ENCODE results near the gene NDUFS7.
A peak's percentile ranks its signal among the peaks of the same experiment; 100 is the strongest.

The NDUFS7 gene

GRCh38 chr19:1409204-1410005, 25.7 kb downstream of the NDUFS7 start:
- Mint-ChIP-seq H3K9me3 (no peaks in the 10 kb centered on the region), H3K4me3 (peak overlapping the region; percentile 91), H3K36me3 (ENCODE audit: low read depth) (peaks cover 54% of the 10 kb centered on the region), H3K4me1 (ENCODE audit: low read depth) (peaks cover 68% of the 10 kb centered on the region), H3K27ac (peak overlapping the region; percentile 81), H3K27me3 (peaks cover 2% of the 10 kb centered on the region)
- intact Hi-C loops (cut with micrococcal nuclease) = no loop called here

- intact Hi-C loops (cut with micrococcal nuclease) = no loop called here
- no peaks in the 10 kb centered on the region for H3K9me3 Mint-ChIP-seq
- peak overlapping the region; percentile 91 for H3K4me3 Mint-ChIP-seq
- H3K36me3 Mint-ChIP-seq (ENCODE audit: low read depth) = peaks cover 54% of the 10 kb centered on the region
- H3K4me1 Mint-ChIP-seq (ENCODE audit: low read depth) = peaks cover 70% of the 10 kb centered on the region
- H3K27ac Mint-ChIP-seq = peak overlapping the region; percentile 81
- no peaks in the 10 kb centered on the region for H3K27me3 Mint-ChIP-seq
These were observed 26.6 kb downstream of the NDUFS7 start for GRCh38 chr19:1410136-1410786.

GRCh38 chr19:1410789-1411188, 27.1 kb downstream of the NDUFS7 start:
- intact Hi-C loops (cut with micrococcal nuclease) = no loop called here
- Mint-ChIP-seq H3K9me3 (no peaks in the 10 kb centered on the region), H3K27me3 (no peaks in the 10 kb centered on the region), H3K36me3 (ENCODE audit: low read depth) (peaks cover 58% of the 10 kb centered on the region), H3K27ac (peak overlapping the region; percentile 81), H3K4me3 (peak overlapping the region; percentile 91), H3K4me1 (ENCODE audit: low read depth) (peaks cover 76% of the 10 kb centered on the region)

- H3K4me1 Mint-ChIP-seq (ENCODE audit: low read depth) = peaks cover 81% of the 10 kb centered on the region
- H3K27ac Mint-ChIP-seq = peak overlapping the region; percentile 81
- H3K9me3 Mint-ChIP-seq = no peaks in the 10 kb centered on the region
- intact Hi-C loops (cut with micrococcal nuclease) = no loop called here
- H3K36me3 Mint-ChIP-seq (ENCODE audit: low read depth) = peaks cover 65% of the 10 kb centered on the region
- H3K4me3 Mint-ChIP-seq = no peak overlapping the region
- H3K27me3 Mint-ChIP-seq = no peaks in the 10 kb centered on the region
These were observed 27.8 kb downstream of the NDUFS7 start for GRCh38 chr19:1411255-1412191.

GRCh38 chr19:1412323-1412923, 28.7 kb downstream of the NDUFS7 start:
- intact Hi-C loops (cut with micrococcal nuclease) = no loop called here
- Mint-ChIP-seq H3K4me3 (no peak overlapping the region), H3K9me3 (no peaks in the 10 kb centered on the region), H3K36me3 (ENCODE audit: low read depth) (peaks cover 74% of the 10 kb centered on the region), H3K27me3 (no peaks in the 10 kb centered on the region), H3K27ac (peak overlapping the region; percentile 69), H3K4me1 (ENCODE audit: low read depth) (peaks cover 85% of the 10 kb centered on the region)

- intact Hi-C loops (cut with micrococcal nuclease) = no loop called here
- peaks cover 90% of the 10 kb centered on the region for H3K4me1 Mint-ChIP-seq (ENCODE audit: low read depth)
- H3K27ac Mint-ChIP-seq = peak overlapping the region; percentile 9
- no peaks in the 10 kb centered on the region for H3K9me3 Mint-ChIP-seq
- peaks cover 82% of the 10 kb centered on the region for H3K36me3 Mint-ChIP-seq (ENCODE audit: low read depth)
- no peaks in the 10 kb centered on the region for H3K27me3 Mint-ChIP-seq
- no peak overlapping the region for H3K4me3 Mint-ChIP-seq
These were observed 29.5 kb downstream of the NDUFS7 start for GRCh38 chr19:1412995-1413800.

GRCh38 chr19:1416014-1416841, 32.5 kb downstream of the NDUFS7 start:
- Mint-ChIP-seq H3K4me3 (peak overlapping the region; percentile 83), H3K27ac (peak overlapping the region; percentile 86), H3K36me3 (ENCODE audit: low read depth) (peaks cover 86% of the 10 kb centered on the region), H3K4me1 (ENCODE audit: low read depth) (peaks cover 63% of the 10 kb centered on the region), H3K9me3 (no peaks in the 10 kb centered on the region), H3K27me3 (no peaks in the 10 kb centered on the region)
- intact Hi-C loops (cut with micrococcal nuclease) = no loop called here

GRCh38 chr19:1417145-1417544, 33.4 kb downstream of the NDUFS7 start:
- no peak overlapping the region for H3K4me3 Mint-ChIP-seq
- no peaks in the 10 kb centered on the region for H3K27me3 Mint-ChIP-seq
- H3K4me1 Mint-ChIP-seq (ENCODE audit: low read depth) = peaks cover 54% of the 10 kb centered on the region
- intact Hi-C loops (cut with micrococcal nuclease) = no loop called here
- peaks cover 90% of the 10 kb centered on the region for H3K36me3 Mint-ChIP-seq (ENCODE audit: low read depth)
- peak overlapping the region; percentile 33 for H3K27ac Mint-ChIP-seq
- H3K9me3 Mint-ChIP-seq = no peaks in the 10 kb centered on the region

GRCh38 chr19:1417681-1418495, 34.2 kb downstream of the NDUFS7 start:
- Mint-ChIP-seq H3K27ac (peak overlapping the region; percentile 33), H3K9me3 (no peaks in the 10 kb centered on the region), H3K27me3 (no peaks in the 10 kb centered on the region), H3K4me3 (no peak overlapping the region), H3K36me3 (ENCODE audit: low read depth) (peaks cover 90% of the 10 kb centered on the region), H3K4me1 (ENCODE audit: low read depth) (peaks cover 48% of the 10 kb centered on the region)
- intact Hi-C loops (cut with micrococcal nuclease) = no loop called here

- Mint-ChIP-seq H3K4me3 (no peak overlapping the region), H3K9me3 (no peaks in the 10 kb centered on the region), H3K36me3 (ENCODE audit: low read depth) (peaks cover 90% of the 10 kb centered on the region), H3K27me3 (no peaks in the 10 kb centered on the region), H3K27ac (no peak overlapping the region), H3K4me1 (ENCODE audit: low read depth) (peaks cover 42% of the 10 kb centered on the region)
- intact Hi-C loops (cut with micrococcal nuclease) = no loop called here
These were observed 34.7 kb downstream of the NDUFS7 start for GRCh38 chr19:1418496-1418775.

GRCh38 chr19:1418951-1419738, 35.4 kb downstream of the NDUFS7 start:
- Mint-ChIP-seq H3K36me3 (ENCODE audit: low read depth) (peaks cover 90% of the 10 kb centered on the region), H3K9me3 (no peaks in the 10 kb centered on the region)

More at GRCh38 chr19:1418951-1419738, 35.4 kb downstream of the NDUFS7 start:
- intact Hi-C loops (cut with micrococcal nuclease) = no loop called here
- Mint-ChIP-seq H3K27me3 (no peaks in the 10 kb centered on the region), H3K4me1 (ENCODE audit: low read depth) (peaks cover 35% of the 10 kb centered on the region), H3K4me3 (no peak overlapping the region), H3K27ac (no peak overlapping the region)

All from dendritic cell treated with granulocyte-macrophage colony-stimulating factor and Interleukin-4, amounts not matched to agents 40 ng/mL and 50 ng/mL, for 4 days (primary cell).